ENCODE results near the gene BABAM2. TPM values are rescaled to one million over a fixed set of nuclear protein-coding genes. Genes with fewer than 3 reads are reported as not detected.

Gene BABAM2
- total and polyA plus RNA-seq, 3 experiments from 2014 or later = 59.4 to 66.7 (median 65.6) TPM

GRCh38 chr2:28062867-28063266, 172.3 kb downstream of the BABAM2 start:
- H3K27me3 Mint-ChIP-seq = no peaks in the 10 kb centered on the region
- no peak for DNase-seq
- H3K27ac ChIP-seq (ENCODE audit: low read depth, low read length) = no peak overlapping the region
- peaks cover 0 to 8% (median 5%) of the 10 kb centered on the region in 3 donors for H3K36me3 Mint-ChIP-seq
- H3K4me3 ChIP-seq (ENCODE audit: low read length) = no peak overlapping the region
- no peaks in the 10 kb centered on the region for H3K4me1 ChIP-seq (ENCODE audit: insufficient read depth, low read length)
- no peak overlapping the region for H3K4me3 Mint-ChIP-seq
- no peaks in the 10 kb centered on the region for H3K36me3 ChIP-seq (ENCODE audit: insufficient read depth, low read length)
- H3K9me3 ChIP-seq (ENCODE audit: low read length) = no peaks in the 10 kb centered on the region
- H3K27ac Mint-ChIP-seq = peak overlapping the region in 2 of 8 donors; percentile 43 to 69
- H3K27me3 ChIP-seq (ENCODE audit: insufficient read depth, low read length, poor library complexity, severe bottlenecking) = no peaks in the 10 kb centered on the region
- CTCF ChIA-PET = no interaction called here
- no peaks in the 10 kb centered on the region for H3K4me1 Mint-ChIP-seq
- POLR2A ChIA-PET = no interaction called here
- H3K9me3 Mint-ChIP-seq = no peaks in the 10 kb centered on the region

GRCh38 chr2:28063492-28063962, 173.0 kb downstream of the BABAM2 start:
- H3K4me3 ChIP-seq (ENCODE audit: low read length) = no peak overlapping the region
- Mint-ChIP-seq H3K27ac (peak overlapping the region in 1 of 8 donors; percentile 21), H3K9me3 (no peaks in the 10 kb centered on the region), H3K4me3 (no peak overlapping the region), H3K27me3 (no peaks in the 10 kb centered on the region), H3K4me1 (no peaks in the 10 kb centered on the region), H3K36me3 (peaks cover 0 to 8% (median 5%) of the 10 kb centered on the region in 3 donors)
- ChIA-PET CTCF (no interaction called here), POLR2A (no interaction called here)
- H3K36me3 ChIP-seq (ENCODE audit: insufficient read depth, low read length) = no peaks in the 10 kb centered on the region
- no peak overlapping the region for H3K27ac ChIP-seq (ENCODE audit: low read depth, low read length)
- H3K27me3 ChIP-seq (ENCODE audit: insufficient read depth, low read length, poor library complexity, severe bottlenecking) = no peaks in the 10 kb centered on the region
- no peak for DNase-seq
- H3K4me1 ChIP-seq (ENCODE audit: insufficient read depth, low read length) = no peaks in the 10 kb centered on the region
- no peaks in the 10 kb centered on the region for H3K9me3 ChIP-seq (ENCODE audit: low read length)

GRCh38 chr2:28067602-28068001, 177.1 kb downstream of the BABAM2 start:
- no peaks in the 10 kb centered on the region for H3K27me3 ChIP-seq (ENCODE audit: insufficient read depth, low read length, poor library complexity, severe bottlenecking)
- no peaks in the 10 kb centered on the region for H3K27me3 Mint-ChIP-seq

GRCh38 chr2:28068088-28068487, 177.6 kb downstream of the BABAM2 start:
- Histone ChIP-seq H3K27me3 (ENCODE audit: insufficient read depth, low read length, poor library complexity, severe bottlenecking) (no peaks in the 10 kb centered on the region), H3K4me3 (ENCODE audit: low read length) (no peak overlapping the region), H3K4me1 (ENCODE audit: insufficient read depth, low read length) (no peaks in the 10 kb centered on the region), H3K27ac (ENCODE audit: low read depth, low read length) (no peak overlapping the region), H3K36me3 (ENCODE audit: insufficient read depth, low read length) (no peaks in the 10 kb centered on the region), H3K9me3 (ENCODE audit: low read length) (no peaks in the 10 kb centered on the region)
- ChIA-PET POLR2A (no interaction called here), CTCF (no interaction called here)
- no peaks in the 10 kb centered on the region for H3K27me3 Mint-ChIP-seq
- H3K27ac Mint-ChIP-seq = no peak overlapping the region
- no peaks in the 10 kb centered on the region for H3K4me1 Mint-ChIP-seq
- no peak overlapping the region for H3K4me3 Mint-ChIP-seq
- H3K9me3 Mint-ChIP-seq = no peaks in the 10 kb centered on the region
- no peak for DNase-seq
- peaks cover 0 to 10% (median 3%) of the 10 kb centered on the region in 3 donors for H3K36me3 Mint-ChIP-seq

More at GRCh38 chr2:28067602-28068001, 177.1 kb downstream of the BABAM2 start:
- Mint-ChIP-seq H3K4me3 (no peak overlapping the region), H3K27ac (no peak overlapping the region), H3K4me1 (no peaks in the 10 kb centered on the region), H3K36me3 (peaks cover 0 to 8% (median 3%) of the 10 kb centered on the region in 3 donors), H3K9me3 (no peaks in the 10 kb centered on the region)
- H3K9me3 ChIP-seq (ENCODE audit: low read length) = no peaks in the 10 kb centered on the region
- ChIA-PET POLR2A (no interaction called here), CTCF (no interaction called here)
- H3K36me3 ChIP-seq (ENCODE audit: insufficient read depth, low read length) = no peaks in the 10 kb centered on the region
- DNase-seq = no peak
- no peaks in the 10 kb centered on the region for H3K4me1 ChIP-seq (ENCODE audit: insufficient read depth, low read length)
- H3K4me3 ChIP-seq (ENCODE audit: low read length) = no peak overlapping the region
- no peak overlapping the region for H3K27ac ChIP-seq (ENCODE audit: low read depth, low read length)

- DNase-seq = no peak
- Mint-ChIP-seq H3K36me3 (peaks cover 0 to 10% (median 3%) of the 10 kb centered on the region in 3 donors), H3K27me3 (no peaks in the 10 kb centered on the region), H3K27ac (no peak overlapping the region), H3K4me1 (no peaks in the 10 kb centered on the region), H3K4me3 (no peak overlapping the region), H3K9me3 (no peaks in the 10 kb centered on the region)
- Histone ChIP-seq H3K27ac (ENCODE audit: low read depth, low read length) (no peak overlapping the region), H3K36me3 (ENCODE audit: insufficient read depth, low read length) (no peaks in the 10 kb centered on the region), H3K4me3 (ENCODE audit: low read length) (no peak overlapping the region), H3K27me3 (ENCODE audit: insufficient read depth, low read length, poor library complexity, severe bottlenecking) (no peaks in the 10 kb centered on the region), H3K4me1 (ENCODE audit: insufficient read depth, low read length) (no peaks in the 10 kb centered on the region), H3K9me3 (ENCODE audit: low read length) (no peaks in the 10 kb centered on the region)
- POLR2A ChIA-PET = no interaction called here
- CTCF ChIA-PET = no interaction called here
Measured at GRCh38 chr2:28068527-28068926, 178.0 kb downstream of the BABAM2 start.

GRCh38 chr2:28071221-28071620, 180.7 kb downstream of the BABAM2 start:
- no peak overlapping the region for H3K4me3 ChIP-seq (ENCODE audit: low read length)
- no peaks in the 10 kb centered on the region for H3K9me3 ChIP-seq (ENCODE audit: low read length)
- H3K36me3 Mint-ChIP-seq = peaks cover 0 to 8% (median 3%) of the 10 kb centered on the region in 3 donors
- no peaks in the 10 kb centered on the region for H3K27me3 Mint-ChIP-seq
- H3K36me3 ChIP-seq (ENCODE audit: insufficient read depth, low read length) = no peaks in the 10 kb centered on the region
- no peaks in the 10 kb centered on the region for H3K9me3 Mint-ChIP-seq
- no peak for DNase-seq
- no peaks in the 10 kb centered on the region for H3K4me1 Mint-ChIP-seq
- H3K27ac Mint-ChIP-seq = peak overlapping the region in 3 of 8 donors; percentile 1 to 56 (median 48)
- H3K4me1 ChIP-seq (ENCODE audit: insufficient read depth, low read length) = no peaks in the 10 kb centered on the region
- H3K27me3 ChIP-seq (ENCODE audit: insufficient read depth, low read length, poor library complexity, severe bottlenecking) = no peaks in the 10 kb centered on the region
- ChIA-PET POLR2A (no interaction called here), CTCF (no interaction called here)
- no peak overlapping the region for H3K4me3 Mint-ChIP-seq
- no peak overlapping the region for H3K27ac ChIP-seq (ENCODE audit: low read depth, low read length)

GRCh38 chr2:28074137-28074536, 183.6 kb downstream of the BABAM2 start:
- ChIA-PET CTCF (no interaction called here), POLR2A (no interaction called here)
- H3K9me3 ChIP-seq (ENCODE audit: low read length) = no peaks in the 10 kb centered on the region
- no peaks in the 10 kb centered on the region for H3K4me1 Mint-ChIP-seq
- no peaks in the 10 kb centered on the region for H3K36me3 ChIP-seq (ENCODE audit: insufficient read depth, low read length)
- no peaks in the 10 kb centered on the region for H3K4me1 ChIP-seq (ENCODE audit: insufficient read depth, low read length)
- no peak for DNase-seq
- no peak overlapping the region for H3K4me3 ChIP-seq (ENCODE audit: low read length)
- H3K4me3 Mint-ChIP-seq = no peak overlapping the region
- no peak overlapping the region for H3K27ac Mint-ChIP-seq
- no peak overlapping the region for H3K27ac ChIP-seq (ENCODE audit: low read depth, low read length)
- H3K27me3 ChIP-seq (ENCODE audit: insufficient read depth, low read length, poor library complexity, severe bottlenecking) = no peaks in the 10 kb centered on the region
- peaks cover 0 to 4% (median 0%) of the 10 kb centered on the region in 3 donors for H3K36me3 Mint-ChIP-seq
- H3K9me3 Mint-ChIP-seq = no peaks in the 10 kb centered on the region
- H3K27me3 Mint-ChIP-seq = no peaks in the 10 kb centered on the region

- ChIA-PET CTCF (no interaction called here), POLR2A (no interaction called here)
- H3K27me3 Mint-ChIP-seq = no peaks in the 10 kb centered on the region
- Histone ChIP-seq H3K9me3 (ENCODE audit: low read length) (no peaks in the 10 kb centered on the region), H3K27ac (ENCODE audit: low read depth, low read length) (no peak overlapping the region), H3K4me3 (ENCODE audit: low read length) (no peak overlapping the region), H3K36me3 (ENCODE audit: insufficient read depth, low read length) (no peaks in the 10 kb centered on the region), H3K27me3 (ENCODE audit: insufficient read depth, low read length, poor library complexity, severe bottlenecking) (no peaks in the 10 kb centered on the region), H3K4me1 (ENCODE audit: insufficient read depth, low read length) (peaks cover 14% of the 10 kb centered on the region)
- no peak overlapping the region for H3K4me3 Mint-ChIP-seq
- H3K27ac Mint-ChIP-seq = no peak overlapping the region
- H3K9me3 Mint-ChIP-seq = no peaks in the 10 kb centered on the region
- H3K4me1 Mint-ChIP-seq = peaks cover 0 to 21% (median 19%) of the 10 kb centered on the region in 3 donors
- peaks cover 0 to 1% (median 0%) of the 10 kb centered on the region in 3 donors for H3K36me3 Mint-ChIP-seq
- no peak for DNase-seq
Measured at GRCh38 chr2:28080911-28081310, 190.4 kb downstream of the BABAM2 start.

GRCh38 chr2:28082131-28082530, 191.6 kb downstream of the BABAM2 start:
- Histone ChIP-seq H3K36me3 (ENCODE audit: insufficient read depth, low read length) (no peaks in the 10 kb centered on the region), H3K4me3 (ENCODE audit: low read length) (no peak overlapping the region), H3K27ac (ENCODE audit: low read depth, low read length) (no peak overlapping the region), H3K4me1 (ENCODE audit: insufficient read depth, low read length) (peaks cover 14% of the 10 kb centered on the region), H3K9me3 (ENCODE audit: low read length) (no peaks in the 10 kb centered on the region), H3K27me3 (ENCODE audit: insufficient read depth, low read length, poor library complexity, severe bottlenecking) (no peaks in the 10 kb centered on the region)
- Mint-ChIP-seq H3K27ac (no peak overlapping the region), H3K4me3 (no peak overlapping the region), H3K27me3 (no peaks in the 10 kb centered on the region), H3K4me1 (peaks cover 0 to 21% (median 19%) of the 10 kb centered on the region in 3 donors), H3K36me3 (peaks cover 0 to 1% (median 0%) of the 10 kb centered on the region in 3 donors), H3K9me3 (no peaks in the 10 kb centered on the region)
- CTCF ChIA-PET = no interaction called here
- POLR2A ChIA-PET = no interaction called here
- no peak for DNase-seq

All from CD8-positive, alpha-beta memory T cell (primary cell).